Endothelial cell (in vitro differentiated cells): ENCODE results near the gene FRMPD4. TPM values are rescaled to one million over a fixed set of nuclear protein-coding genes. Genes with fewer than 3 reads are reported as not detected.

ENCODE experiments used
- DNase-seq: peaks from one replicate; pipeline ENCODE4 v3.0.0; 2021; ENCODE audit warnings: low spot score
- H3K27ac Mint-ChIP-seq: one replicate; pipeline ENCODE4 v1.8.0; 2021; ENCODE audit warnings: mixed read lengths, inconsistent platforms; ENCODE audit not compliant: unreplicated experiment
- H3K27me3 Mint-ChIP-seq: one replicate; pipeline ENCODE4 v1.8.0; 2021; ENCODE audit warnings: mild to moderate bottlenecking, moderate library complexity, mixed read lengths, inconsistent platforms; ENCODE audit not compliant: unreplicated experiment
- H3K36me3 Mint-ChIP-seq: one replicate; pipeline ENCODE4 v1.8.0; 2021; ENCODE audit warnings: mild to moderate bottlenecking, low read depth, mixed read lengths, inconsistent platforms; ENCODE audit not compliant: unreplicated experiment
- H3K4me1 Mint-ChIP-seq: one replicate; pipeline ENCODE4 v1.8.0; 2021; ENCODE audit warnings: mild to moderate bottlenecking, mixed read lengths, inconsistent platforms; ENCODE audit not compliant: unreplicated experiment
- H3K4me3 Mint-ChIP-seq: one replicate; pipeline ENCODE4 v1.8.0; 2021; ENCODE audit warnings: mild to moderate bottlenecking, mixed read lengths, inconsistent platforms; ENCODE audit not compliant: unreplicated experiment
- H3K9me3 Mint-ChIP-seq: one replicate; pipeline ENCODE4 v1.8.0; 2021; ENCODE audit warnings: mixed read lengths, inconsistent platforms; ENCODE audit not compliant: unreplicated experiment
- CTCF ChIP-seq: fragments of 200-600 bp; sonication (generic); IDR thresholded peaks from one replicate; pipeline ENCODE4 v1.5.0; 2021; ENCODE audit warnings: antibody characterized with exemption; ENCODE audit not compliant: unreplicated experiment
- total RNA-seq: library from RNA; stranded (reverse); fragmentation: NEBNext Ultra II Directional; extraction: Animal tissue kit (Norgen Biotek cat#: 25700); gene quantifications from one replicate; pipeline ENCODE4 v1.2.1, GENCODE V29; 2021; ENCODE audit not compliant: unreplicated experiment

FRMPD4 gene
- total RNA-seq, 1 donor from 2014 or later, result 0.03 TPM

- no peak for TF ChIP-seq CTCF
- Mint-ChIP-seq H3K4me3 (no peak overlapping the region), H3K9me3 (no peaks in the 10 kb centered on the region), H3K36me3 (no peaks in the 10 kb centered on the region), H3K4me1 (peaks cover 6% of the 10 kb centered on the region), H3K27ac (no peak overlapping the region), H3K27me3 (no peaks in the 10 kb centered on the region)
- DNase-seq, result no peak
Measured at GRCh38 chrX:12421918-12422317, 283.6 kb downstream of the FRMPD4 start.

GRCh38 chrX:12423346-12423745 lies 285.1 kb downstream of the FRMPD4 start:
- Mint-ChIP-seq H3K27me3 (no peaks in the 10 kb centered on the region), H3K27ac (no peak overlapping the region), H3K9me3 (no peaks in the 10 kb centered on the region), H3K4me3 (no peak overlapping the region), H3K4me1 (peaks cover 6% of the 10 kb centered on the region), H3K36me3 (no peaks in the 10 kb centered on the region)
- DNase-seq, result no peak
- no peak for TF ChIP-seq CTCF

GRCh38 chrX:12425496-12425895 lies 287.2 kb downstream of the FRMPD4 start:
- Mint-ChIP-seq H3K4me3 (no peak overlapping the region), H3K9me3 (no peaks in the 10 kb centered on the region), H3K36me3 (no peaks in the 10 kb centered on the region), H3K27ac (no peak overlapping the region), H3K27me3 (no peaks in the 10 kb centered on the region), H3K4me1 (no peaks in the 10 kb centered on the region)
- no peak for TF ChIP-seq CTCF
- DNase-seq, result no peak

- H3K27me3 Mint-ChIP-seq, result no peaks in the 10 kb centered on the region
- H3K4me1 Mint-ChIP-seq, result no peaks in the 10 kb centered on the region
- H3K36me3 Mint-ChIP-seq, result no peaks in the 10 kb centered on the region
- no peaks in the 10 kb centered on the region for H3K9me3 Mint-ChIP-seq
- TF ChIP-seq CTCF, result no peak
- DNase-seq, result no peak
- no peak overlapping the region for H3K4me3 Mint-ChIP-seq
- H3K27ac Mint-ChIP-seq, result no peak overlapping the region
Measured at GRCh38 chrX:12426420-12426819, 288.1 kb downstream of the FRMPD4 start.

GRCh38 chrX:12434493-12434892 lies 296.2 kb downstream of the FRMPD4 start:
- Mint-ChIP-seq H3K27me3 (no peaks in the 10 kb centered on the region), H3K4me1 (no peaks in the 10 kb centered on the region), H3K4me3 (no peak overlapping the region), H3K9me3 (no peaks in the 10 kb centered on the region), H3K27ac (no peak overlapping the region), H3K36me3 (no peaks in the 10 kb centered on the region)
- TF ChIP-seq CTCF, result no peak
- DNase-seq, result no peak
